K562 (cell line): ENCODE data around the gene LENG9. TPM values are rescaled to one million over a fixed set of nuclear protein-coding genes. Genes with fewer than 3 reads are reported as not detected.

Experiments
- ATAC-seq: fragments of 200-7000 bp; cut with Tn5 transposase; 3 replicates; pipeline ENCODE4 v1.9.1; 2020; ENCODE audit warnings: moderate library complexity
- BruUV-seq: library from RNA; stranded (reverse); fragments of 400-500 nt; replicated peaks from 2 replicates; lab custom pipeline; 2021; lab: Mats Ljungman, UMichigan
- CTCF ChIA-PET: fragments of 300-600 bp; formaldehyde crosslinking; extraction: SDS; loops from one replicate; lab custom pipeline; 2021; ENCODE audit warnings: low intra/inter-chr PET ratio; lab: Yijun Ruan, JAX
- POLR2A ChIA-PET: fragments of 300-600, 350-650 bp; sonication (Branson Sonifier 250); formaldehyde crosslinking; extraction: SDS; loops from one replicate; lab custom pipeline; 2021; ENCODE audit warnings: antibody characterized with exemption, inconsistent platforms; lab: Yijun Ruan, JAX
- DNase-seq, 4 experiments: peaks; one replicate each; pipeline versions ENCODE4 v3.0.0 to v3.0.0-alpha.2; 2011 to 2018; ENCODE audit warnings: low spot score in 3 of 4, mixed read lengths in 3 of 4; ENCODE audit errors: extremely low read depth in 1 of 4
- FAIRE-seq: peaks from 2 replicates; lab custom pipeline; 2011; peaks lifted over from hg19 to GRCh38; lab: Jason Lieb, UNC
- H2AFZ ChIP-seq: 2 replicates; pipeline ENCODE4 v1.6.0; 2011; ENCODE audit warnings: low read depth, low read length, control low read depth, inconsistent platforms
- H3K27ac ChIP-seq: fragments of 200-600 bp; 3 replicates; pipeline ENCODE4 v1.8.0; 2011; ENCODE audit warnings: low read depth, mild to moderate bottlenecking, control low read depth, inconsistent platforms, low read length, moderate library complexity, mixed read lengths; ENCODE audit errors: extremely low read depth
- H3K27me3 ChIP-seq, 2 experiments: fragments of 300-600 bp in 1 of 2; 2 replicates in 1 of 2; 3 replicates in 1 of 2; pipeline versions ENCODE4 v1.6.0 to v1.8.0; 2011; ENCODE audit warnings: inconsistent platforms in 2 of 2, low read length in 2 of 2, mild to moderate bottlenecking in 1 of 2, mixed read lengths in 1 of 2, moderate library complexity in 1 of 2; ENCODE audit not compliant: control insufficient read depth in 2 of 2, insufficient read depth in 2 of 2
- H3K36me3 ChIP-seq: fragments of 300-600 bp; 3 replicates; pipeline ENCODE4 v1.8.0; 2011; ENCODE audit warnings: mild to moderate bottlenecking, low read length, inconsistent platforms; ENCODE audit not compliant: control insufficient read depth, insufficient read depth
- H3K4me1 ChIP-seq, 2 experiments: fragments of 200-600 bp in 1 of 2; replicated peaks in 1 of 2; 2 replicates in 1 of 2; 3 replicates in 1 of 2; pipeline versions ENCODE4 v1.5.1 to v1.8.0; 2011; ENCODE audit warnings: inconsistent platforms in 2 of 2, low read length in 2 of 2, mild to moderate bottlenecking in 1 of 2, mixed read lengths in 1 of 2, moderate library complexity in 1 of 2; ENCODE audit not compliant: control insufficient read depth in 2 of 2, insufficient read depth in 2 of 2
- H3K4me2 ChIP-seq: 2 replicates; pipeline ENCODE4 v1.6.1; 2011; ENCODE audit warnings: low read length, control low read depth, inconsistent platforms, mixed read lengths; ENCODE audit not compliant: insufficient read depth
- H3K4me3 ChIP-seq: fragments of 200-600 bp; sonication (generic), shearing (Covaris generic); 2 replicates; pipeline ENCODE4 v1.5.1; 2016; ENCODE audit warnings: control low read depth, inconsistent platforms
- H3K79me2 ChIP-seq: fragments of 200-600 bp; 3 replicates; pipeline ENCODE4 v1.8.0; 2011; ENCODE audit warnings: low read length, inconsistent platforms; ENCODE audit not compliant: control insufficient read depth, insufficient read depth
- H3K9ac ChIP-seq, 2 experiments: 2 replicates each; pipeline versions ENCODE4 v1.6.0 to v1.6.1; 2011; ENCODE audit warnings: low read depth in 2 of 2, low read length in 2 of 2, control low read depth in 1 of 2, inconsistent platforms in 1 of 2, mild to moderate bottlenecking in 1 of 2, mixed read lengths in 1 of 2; ENCODE audit not compliant: insufficient read depth in 1 of 2
- H3K9me1 ChIP-seq: one replicate; pipeline ENCODE4 v1.6.0; 2011; ENCODE audit warnings: inconsistent platforms, mild to moderate bottlenecking, low read length, moderate library complexity; ENCODE audit not compliant: control insufficient read depth, insufficient read depth
- H3K9me3 ChIP-seq: replicated peaks from 2 replicates; pipeline ENCODE4 v1.5.1; 2011; ENCODE audit warnings: low read depth, low read length, inconsistent platforms; ENCODE audit not compliant: control insufficient read depth, insufficient read depth
- H4K20me1 ChIP-seq: replicated peaks from 2 replicates; pipeline ENCODE4 v1.6.1; 2011; ENCODE audit warnings: low read length, inconsistent platforms, mixed read lengths; ENCODE audit not compliant: control insufficient read depth, insufficient read depth
- GTF2F1 ChIP-seq: IDR thresholded peaks from 2 replicates; pipeline ENCODE4 v1.6.1; 2011; ENCODE audit warnings: low read depth, low read length, improper control_type of control experiment
- SREBF1 ChIP-seq: fragments of 150-350 bp; IDR thresholded peaks from 2 replicates; pipeline ENCODE4 v1.6.1; 2014; ENCODE audit warnings: antibody characterized with exemption, low read depth, low read length, borderline replicate concordance
- ZNF134 ChIP-seq: fragments of 250-450 bp; sonication (Bioruptor Pico); conservative IDR thresholded peaks from 2 replicates; pipeline ENCODE4 v1.4.0; 2020
- ZNF197 ChIP-seq: fragments of 200-800 bp; sonication (Bioruptor generic); IDR thresholded peaks from 2 replicates; pipeline ENCODE4 v1.6.1; 2016; ENCODE audit warnings: low read depth, missing genetic modification characterization, missing compliant biosample characterization
- WGBS: fragments of 100-300 bp; shearing (Covaris generic); methylation state at CpG from one replicate; pipeline ENCODE4 v1.1.6; 2016; ENCODE audit warnings: low coverage, mixed read lengths; ENCODE audit not compliant: insufficient coverage; ENCODE audit errors: missing lambda C conversion rate; 5-methylcytosine and 5-hydroxymethylcytosine counted together
- in situ Hi-C: fragments of 300-500 bp; cut with MboI; formaldehyde crosslinking; loops from 4 replicates; pipeline ENCODE4 v1.15.0; 2018; ENCODE audit warnings: inconsistent platforms, mixed read lengths
- intact Hi-C: fragments of 100-400 bp; cut with micrococcal nuclease; formaldehyde crosslinking; loops from 2 replicates; pipeline ENCODE4 v1.14.2; 2022
- polyA plus RNA-seq, 8 experiments: library from polyadenylated mRNA; depleted of rRNA in 4 of 8; stranded (reverse) in 5 of 8; unstranded in 3 of 8; fragments of >200 nt; fragmentation: Nextera tagmentation in 2 of 8; fragmentation: Illumina TruSeq in 1 of 8; extraction: Ambion mirVana in 2 of 8; extraction: Trizol in 1 of 8; gene quantifications; 2 replicates each; pipeline versions ENCODE4 v1.2.1 to v1.2.3, GENCODE V29; 2011 to 2014; ENCODE audit warnings: inconsistent platforms in 1 of 8, missing spikeins in 1 of 8
- total RNA-seq, 7 experiments: library from RNA; depleted of rRNA in 6 of 7; stranded (reverse); fragments of >200 nt in 6 of 7; fragmentation: Illumina TruSeq in 2 of 7; extraction: Trizol in 2 of 7; gene quantifications; 2 replicates each; pipeline versions ENCODE4 v1.2.1 to v1.2.3, GENCODE V29; 2011 to 2021; ENCODE audit warnings: low replicate concordance in 1 of 7
- TF ChIP-seq, protein P1 (sequence below): fragments of 250-450 bp; sonication (Bioruptor Pico); IDR thresholded peaks from 2 replicates; pipeline ENCODE4 v1.5.0; 2021
- TF ChIP-seq, protein P2 (sequence below): sonication (generic); formaldehyde crosslinking; IDR thresholded peaks from 2 replicates; pipeline ENCODE4 v1.8.0; 2022; ENCODE audit warnings: mild to moderate bottlenecking, missing genetic modification reagents

The LENG9 gene
- total and polyA plus RNA-seq, 9 of the 15 experiments (the other 6 are each of a cell fraction or from before 2014, with no cell fraction given) = 0.06 to 0.64 (median 0.33) TPM; not detected in 1

DNA sequence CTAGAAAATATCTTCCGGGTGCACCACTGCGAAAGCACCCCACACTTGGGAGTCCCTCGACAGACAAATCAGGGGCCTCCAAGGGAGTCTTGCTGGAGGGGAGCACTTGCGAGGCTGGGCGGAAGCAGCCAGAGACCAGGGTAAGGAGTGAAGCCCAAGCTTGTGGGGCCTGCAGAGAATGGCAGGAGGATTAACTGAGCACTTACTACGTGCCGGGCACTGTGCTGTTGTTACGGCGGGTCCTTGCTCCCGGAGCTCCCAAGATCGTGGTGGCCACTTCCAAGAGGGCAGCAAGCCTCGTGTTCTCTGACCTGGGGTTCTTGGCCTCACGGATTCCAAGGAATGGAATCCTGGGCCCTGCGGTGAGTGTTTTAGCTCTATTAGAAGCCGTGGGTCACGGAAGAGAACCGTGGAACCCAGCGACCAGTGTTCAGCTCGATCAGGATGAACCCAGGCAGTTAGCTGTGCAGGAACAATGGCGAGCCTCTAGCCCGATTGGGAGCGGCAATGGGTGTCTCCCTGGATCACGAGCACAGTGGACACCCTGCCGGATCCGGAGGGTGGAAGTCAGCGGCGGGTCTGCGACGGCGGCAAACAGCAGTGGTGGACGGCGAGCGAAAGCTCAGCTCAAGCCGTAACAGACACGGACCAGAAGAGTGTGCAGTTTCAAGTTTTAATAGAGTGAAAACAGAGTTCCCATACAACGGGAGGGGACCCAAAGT is 38.8 kb downstream of the LENG9 start:
- BruUV-seq = no TSS peak
- intact Hi-C loops = no loop called here
- TF ChIP-seq, protein P1, sequence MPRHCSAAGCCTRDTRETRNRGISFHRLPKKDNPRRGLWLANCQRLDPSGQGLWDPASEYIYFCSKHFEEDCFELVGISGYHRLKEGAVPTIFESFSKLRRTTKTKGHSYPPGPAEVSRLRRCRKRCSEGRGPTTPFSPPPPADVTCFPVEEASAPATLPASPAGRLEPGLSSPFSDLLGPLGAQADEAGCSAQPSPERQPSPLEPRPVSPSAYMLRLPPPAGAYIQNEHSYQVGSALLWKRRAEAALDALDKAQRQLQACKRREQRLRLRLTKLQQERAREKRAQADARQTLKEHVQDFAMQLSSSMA (CRISPR knock-in tag) = no peak
- no peak for TF ChIP-seq GTF2F1
- TF ChIP-seq ZNF134 (CRISPR knock-in tag) = no peak
- TF ChIP-seq, protein P2, sequence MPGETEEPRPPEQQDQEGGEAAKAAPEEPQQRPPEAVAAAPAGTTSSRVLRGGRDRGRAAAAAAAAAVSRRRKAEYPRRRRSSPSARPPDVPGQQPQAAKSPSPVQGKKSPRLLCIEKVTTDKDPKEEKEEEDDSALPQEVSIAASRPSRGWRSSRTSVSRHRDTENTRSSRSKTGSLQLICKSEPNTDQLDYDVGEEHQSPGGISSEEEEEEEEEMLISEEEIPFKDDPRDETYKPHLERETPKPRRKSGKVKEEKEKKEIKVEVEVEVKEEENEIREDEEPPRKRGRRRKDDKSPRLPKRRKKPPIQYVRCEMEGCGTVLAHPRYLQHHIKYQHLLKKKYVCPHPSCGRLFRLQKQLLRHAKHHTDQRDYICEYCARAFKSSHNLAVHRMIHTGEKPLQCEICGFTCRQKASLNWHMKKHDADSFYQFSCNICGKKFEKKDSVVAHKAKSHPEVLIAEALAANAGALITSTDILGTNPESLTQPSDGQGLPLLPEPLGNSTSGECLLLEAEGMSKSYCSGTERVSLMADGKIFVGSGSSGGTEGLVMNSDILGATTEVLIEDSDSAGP (CRISPR knock-in tag) = no peak
- TF ChIP-seq SREBF1 = no peak
- TF ChIP-seq ZNF197 (CRISPR knock-in tag) = no peak
- Histone ChIP-seq H3K27me3 (peaks cover 32 to 77% of the 10 kb centered on the region in 2 experiments; a peak in 4 of 5 replicates), H3K9ac (no peak overlapping the region; a peak in 1 of 4 replicates), H3K9me1 (no peaks in the 10 kb centered on the region), H2AFZ (no peak overlapping the region), H3K27ac (no peak overlapping the region), H4K20me1 (peaks cover 6% of the 10 kb centered on the region; the same call in 1 of the 2 replicates), H3K4me1 (peaks cover 0 to 28% of the 10 kb centered on the region in 2 experiments; a peak in 2 of 5 replicates), H3K36me3 (no peaks in the 10 kb centered on the region), H3K9me3 (no peaks in the 10 kb centered on the region), H3K4me2 (no peak overlapping the region), H3K79me2 (no peaks in the 10 kb centered on the region), H3K4me3 (no peak overlapping the region)
- DNase-seq = peak in 2 of 4 experiments; percentile 3 to 5
- CTCF ChIA-PET = no interaction called here
- no peak for ATAC-seq
- no peak for FAIRE-seq
- 26% methylated on average over 36 of the region's 36 CpGs for WGBS
- in situ Hi-C loops = no loop called here
- POLR2A ChIA-PET = interaction anchor here (0.7 to 1.2 kb wide), 2 partner anchors 12 to 13 kb away, joined by 3 read pairs; no protein-coding TSS in a partner anchor
